ENCODE data around the gene ZMIZ1.

The ZMIZ1 gene

DNA sequence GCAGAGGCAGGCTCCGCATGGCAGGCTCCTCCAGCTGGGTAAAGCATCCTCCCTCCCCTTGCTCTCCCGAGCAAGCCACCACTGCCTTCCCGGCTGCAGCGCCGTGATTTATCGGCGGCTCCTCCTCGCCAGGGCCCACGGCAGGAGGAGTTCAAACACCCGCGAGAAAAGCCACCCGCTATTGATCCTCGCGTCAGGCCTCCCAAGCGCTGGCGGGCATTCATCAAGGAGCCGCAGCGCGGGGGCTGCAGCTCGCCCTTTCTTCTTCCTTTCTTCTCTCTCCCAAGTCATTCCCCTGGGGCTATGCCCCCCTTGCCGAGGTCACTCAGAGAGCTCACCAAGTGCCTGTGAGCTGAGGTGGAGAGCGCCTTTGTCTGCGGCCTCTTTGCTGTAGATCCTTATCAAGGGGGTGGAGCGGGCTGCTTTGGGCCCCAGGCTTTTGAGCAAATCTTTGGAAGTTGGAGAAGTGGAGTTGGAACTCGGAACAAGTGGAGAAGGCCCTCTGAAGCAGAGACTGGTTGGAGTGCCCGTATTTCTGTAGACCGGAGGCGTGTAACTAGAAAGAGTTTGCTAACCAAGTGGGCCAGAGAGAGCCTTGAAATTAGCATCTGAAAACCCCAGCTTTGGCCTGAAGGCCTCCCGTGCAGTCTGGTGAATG is 171.3 kb downstream of the ZMIZ1 start:
- Histone ChIP-seq H3K27me3 (no peaks in the 10 kb centered on the region), H3K9me3 (no peaks in the 10 kb centered on the region), H3K4me1 (peaks cover 44% of the 10 kb centered on the region), H3K36me3 (peaks cover 14% of the 10 kb centered on the region), H3K4me3 (ENCODE audit: low read depth, low read length) (peak overlapping the region; percentile 33)
- TF ChIP-seq, protein P1, sequence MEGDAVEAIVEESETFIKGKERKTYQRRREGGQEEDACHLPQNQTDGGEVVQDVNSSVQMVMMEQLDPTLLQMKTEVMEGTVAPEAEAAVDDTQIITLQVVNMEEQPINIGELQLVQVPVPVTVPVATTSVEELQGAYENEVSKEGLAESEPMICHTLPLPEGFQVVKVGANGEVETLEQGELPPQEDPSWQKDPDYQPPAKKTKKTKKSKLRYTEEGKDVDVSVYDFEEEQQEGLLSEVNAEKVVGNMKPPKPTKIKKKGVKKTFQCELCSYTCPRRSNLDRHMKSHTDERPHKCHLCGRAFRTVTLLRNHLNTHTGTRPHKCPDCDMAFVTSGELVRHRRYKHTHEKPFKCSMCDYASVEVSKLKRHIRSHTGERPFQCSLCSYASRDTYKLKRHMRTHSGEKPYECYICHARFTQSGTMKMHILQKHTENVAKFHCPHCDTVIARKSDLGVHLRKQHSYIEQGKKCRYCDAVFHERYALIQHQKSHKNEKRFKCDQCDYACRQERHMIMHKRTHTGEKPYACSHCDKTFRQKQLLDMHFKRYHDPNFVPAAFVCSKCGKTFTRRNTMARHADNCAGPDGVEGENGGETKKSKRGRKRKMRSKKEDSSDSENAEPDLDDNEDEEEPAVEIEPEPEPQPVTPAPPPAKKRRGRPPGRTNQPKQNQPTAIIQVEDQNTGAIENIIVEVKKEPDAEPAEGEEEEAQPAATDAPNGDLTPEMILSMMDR (IDR thresholded peaks at IDR 0.05; ENCODE audit: low read depth, low read length): no peak
- peak; percentile 51 for DNase-seq

GRCh38 chr10:79241629-79241989 is 172.8 kb downstream of the ZMIZ1 start:
- H3K27me3 ChIP-seq: no peaks in the 10 kb centered on the region

GRCh38 chr10:79241990-79242619 is 173.3 kb downstream of the ZMIZ1 start:
- peaks cover 63% of the 10 kb centered on the region for H3K4me1 ChIP-seq
- DNase-seq: peak; percentile 73
- TF ChIP-seq, protein P1 (IDR thresholded peaks at IDR 0.05; ENCODE audit: low read depth, low read length): no peak
- peaks cover 17% of the 10 kb centered on the region for H3K36me3 ChIP-seq
- no peaks in the 10 kb centered on the region for H3K9me3 ChIP-seq
- peak overlapping the region; percentile 62 for H3K4me3 ChIP-seq (ENCODE audit: low read depth, low read length)
- H3K27me3 ChIP-seq: no peaks in the 10 kb centered on the region

More at GRCh38 chr10:79241629-79241989, 172.8 kb downstream of the ZMIZ1 start:
- H3K4me1 ChIP-seq: peaks cover 58% of the 10 kb centered on the region
- no peaks in the 10 kb centered on the region for H3K9me3 ChIP-seq
- TF ChIP-seq, protein P1 (IDR thresholded peaks at IDR 0.05; ENCODE audit: low read depth, low read length): no peak
- no peak for DNase-seq
- peaks cover 21% of the 10 kb centered on the region for H3K36me3 ChIP-seq
- H3K4me3 ChIP-seq (ENCODE audit: low read depth, low read length): peak overlapping the region; percentile 62

DNA sequence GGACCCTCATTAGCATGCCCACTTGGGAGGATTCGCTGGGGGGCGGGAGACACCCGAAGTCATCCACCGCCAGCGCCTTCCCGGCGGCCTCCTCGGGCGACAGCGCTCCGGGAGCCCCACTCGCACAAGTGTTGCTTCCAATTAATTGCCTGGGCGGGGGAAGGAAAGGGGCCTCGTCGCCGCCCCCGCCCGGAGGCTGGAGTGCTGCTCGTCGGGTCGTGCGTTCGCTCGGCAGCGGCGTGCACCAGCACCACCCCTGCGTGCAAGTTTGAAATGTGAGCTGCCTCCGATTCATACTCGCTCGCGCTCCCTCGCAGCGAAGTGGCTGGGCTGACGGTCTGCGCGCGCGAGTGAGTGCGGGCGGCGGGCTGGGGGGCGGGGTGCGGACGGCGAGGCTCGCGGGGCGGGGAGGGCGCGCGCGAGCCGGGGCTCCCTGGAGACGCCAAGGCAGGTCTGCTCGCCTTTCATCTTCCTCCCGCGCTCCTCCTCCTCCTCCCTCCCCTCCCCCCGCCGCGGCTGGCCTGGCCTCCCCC is 173.9 kb downstream of the ZMIZ1 start:
- Histone ChIP-seq H3K4me1 (peaks cover 66% of the 10 kb centered on the region), H3K36me3 (peaks cover 17% of the 10 kb centered on the region), H3K4me3 (ENCODE audit: low read depth, low read length) (peak overlapping the region; percentile 62), H3K27me3 (no peaks in the 10 kb centered on the region), H3K9me3 (no peaks in the 10 kb centered on the region)
- peak; percentile 86 for DNase-seq
- TF ChIP-seq, protein P1 (IDR thresholded peaks at IDR 0.05; ENCODE audit: low read depth, low read length): no peak

- Histone ChIP-seq H3K4me1 (peaks cover 66% of the 10 kb centered on the region), H3K27me3 (no peaks in the 10 kb centered on the region), H3K36me3 (peaks cover 17% of the 10 kb centered on the region), H3K9me3 (no peaks in the 10 kb centered on the region), H3K4me3 (ENCODE audit: low read depth, low read length) (peak overlapping the region; percentile 84)
- DNase-seq: peak; percentile 81
- TF ChIP-seq, protein P1 (IDR thresholded peaks at IDR 0.05; ENCODE audit: low read depth, low read length): no peak
Measured at GRCh38 chr10:79243181-79244067, 174.7 kb downstream of the ZMIZ1 start.
